A549 treated with DMSO at 1 μM for 4 hours (cell line): Measurements from ENCODE around the gene GALNT17. TPM values are rescaled to one million over a fixed set of nuclear protein-coding genes. Genes with fewer than 3 reads are reported as not detected.

ENCODE experiments used
- total RNA-seq: library from RNA; stranded (reverse); fragments of 200-300 nt; extraction: Qiagen RNA extraction; gene quantifications from 5 replicates; pipeline ENCODE4 v1.2.3, GENCODE V29; 2022; ENCODE audit warnings: low read depth

GALNT17 gene
- total RNA-seq: not detected in 5 replicates

GRCh38 chr7:71132127-71132376 is at the start of gene GALNT17:
GALNT17 (plus strand) TSS chr7:71132144.

